Measurements from ENCODE around the gene ENTPD5.

- TF ChIP-seq, protein P1, sequence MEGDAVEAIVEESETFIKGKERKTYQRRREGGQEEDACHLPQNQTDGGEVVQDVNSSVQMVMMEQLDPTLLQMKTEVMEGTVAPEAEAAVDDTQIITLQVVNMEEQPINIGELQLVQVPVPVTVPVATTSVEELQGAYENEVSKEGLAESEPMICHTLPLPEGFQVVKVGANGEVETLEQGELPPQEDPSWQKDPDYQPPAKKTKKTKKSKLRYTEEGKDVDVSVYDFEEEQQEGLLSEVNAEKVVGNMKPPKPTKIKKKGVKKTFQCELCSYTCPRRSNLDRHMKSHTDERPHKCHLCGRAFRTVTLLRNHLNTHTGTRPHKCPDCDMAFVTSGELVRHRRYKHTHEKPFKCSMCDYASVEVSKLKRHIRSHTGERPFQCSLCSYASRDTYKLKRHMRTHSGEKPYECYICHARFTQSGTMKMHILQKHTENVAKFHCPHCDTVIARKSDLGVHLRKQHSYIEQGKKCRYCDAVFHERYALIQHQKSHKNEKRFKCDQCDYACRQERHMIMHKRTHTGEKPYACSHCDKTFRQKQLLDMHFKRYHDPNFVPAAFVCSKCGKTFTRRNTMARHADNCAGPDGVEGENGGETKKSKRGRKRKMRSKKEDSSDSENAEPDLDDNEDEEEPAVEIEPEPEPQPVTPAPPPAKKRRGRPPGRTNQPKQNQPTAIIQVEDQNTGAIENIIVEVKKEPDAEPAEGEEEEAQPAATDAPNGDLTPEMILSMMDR (IDR thresholded peaks at IDR 0.05) = no peak
- no peak for TF ChIP-seq EZH2 (IDR thresholded peaks at IDR 0.05; ENCODE audit: borderline replicate concordance, insufficient read depth, low read depth, low read length, poor library complexity, severe bottlenecking)
These were observed 82.5 kb downstream of the ENTPD5 start for GRCh38 chr14:73936548-73936947.

All from B cell (primary cell).